CD4-positive, alpha-beta T cell treated with Interferon alpha-2 for 1 hour (primary cell): ENCODE results near the gene MOB2.

ENCODE experiments used
- DNase-seq, 2 donors: peaks; one replicate each; pipeline ENCODE4 v3.0.0-alpha.2; 2020 to 2022

Gene MOB2

GRCh38 chr11:1470681-1471611 lies 15.6 kb downstream of the MOB2 start:
- no peak for DNase-seq

- DNase-seq, result no peak
Observed at GRCh38 chr11:1469911-1470680, 16.5 kb downstream of the MOB2 start.

GRCh38 chr11:1469287-1469910 lies 17.2 kb downstream of the MOB2 start:
- no peak for DNase-seq

GRCh38 chr11:1468473-1469066 lies 18.0 kb downstream of the MOB2 start:
- no peak for DNase-seq

- no peak for DNase-seq
Observed at GRCh38 chr11:1468002-1468401, 18.6 kb downstream of the MOB2 start.

GRCh38 chr11:1467270-1467669 lies 19.3 kb downstream of the MOB2 start:
- DNase-seq, result no peak

- DNase-seq, result no peak
Observed at GRCh38 chr11:1466784-1467183, 19.8 kb downstream of the MOB2 start.

GRCh38 chr11:1463056-1463455 lies 23.5 kb downstream of the MOB2 start:
- DNase-seq, result no peak

- DNase-seq, result no peak
Observed at GRCh38 chr11:1462698-1462975, 23.9 kb downstream of the MOB2 start.

- DNase-seq, result no peak
Observed at GRCh38 chr11:1461826-1462697, 24.5 kb downstream of the MOB2 start.

- DNase-seq, result no peak
Observed at GRCh38 chr11:1460986-1461825, 25.4 kb downstream of the MOB2 start.

- DNase-seq, result no peak
Observed at GRCh38 chr11:1460396-1460985, 26.1 kb downstream of the MOB2 start.

- no peak for DNase-seq
Observed at GRCh38 chr11:1459764-1460395, 26.7 kb downstream of the MOB2 start.

GRCh38 chr11:1459219-1459575 lies 27.4 kb downstream of the MOB2 start:
- no peak for DNase-seq

GRCh38 chr11:1458340-1459218 lies 28.0 kb downstream of the MOB2 start:
- no peak for DNase-seq

GRCh38 chr11:1457856-1458255 lies 28.7 kb downstream of the MOB2 start:
- DNase-seq, result no peak

GRCh38 chr11:1457326-1457680 lies 29.3 kb downstream of the MOB2 start:
- DNase-seq, result no peak

GRCh38 chr11:1456596-1457325 lies 29.8 kb downstream of the MOB2 start:
- DNase-seq, result no peak

GRCh38 chr11:1456176-1456575 lies 30.4 kb downstream of the MOB2 start:
- DNase-seq, result no peak
